ENCODE results near the gene PGC.

The PGC gene

DNA sequence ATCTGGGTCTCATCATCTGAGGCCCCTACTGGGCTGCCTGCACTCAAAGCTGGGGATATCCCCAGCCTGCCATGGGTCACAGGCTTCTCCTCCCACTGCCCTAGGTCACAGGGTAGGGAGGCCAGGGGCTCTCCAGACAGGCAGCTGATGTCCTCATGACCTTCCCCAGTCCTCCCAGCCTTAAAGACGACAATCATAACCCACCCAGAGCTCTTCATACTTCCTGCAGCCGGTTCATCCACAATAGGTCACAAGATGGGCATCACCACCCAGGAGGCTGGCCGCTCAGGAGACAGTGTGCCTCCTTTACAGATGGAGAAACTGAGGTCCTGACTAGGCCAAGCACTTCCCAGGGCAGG is 27.0 kb downstream of the PGC start:
- Histone ChIP-seq H3K4me3 (ENCODE audit: severe bottlenecking) (no peak overlapping the region), H3K9me3 (ENCODE audit: severe bottlenecking) (no peaks in the 10 kb centered on the region), H3K27me3 (ENCODE audit: insufficient read depth, poor library complexity, severe bottlenecking) (no peaks in the 10 kb centered on the region), H3K27ac (ENCODE audit: poor library complexity, severe bottlenecking) (no peak overlapping the region), H3K36me3 (ENCODE audit: low read depth) (no peaks in the 10 kb centered on the region), H3K4me1 (ENCODE audit: insufficient read depth, poor library complexity, severe bottlenecking) (peaks cover 33% of the 10 kb centered on the region)
- ATAC-seq (ENCODE audit: low read depth): no peak
- TF ChIP-seq, protein P1, sequence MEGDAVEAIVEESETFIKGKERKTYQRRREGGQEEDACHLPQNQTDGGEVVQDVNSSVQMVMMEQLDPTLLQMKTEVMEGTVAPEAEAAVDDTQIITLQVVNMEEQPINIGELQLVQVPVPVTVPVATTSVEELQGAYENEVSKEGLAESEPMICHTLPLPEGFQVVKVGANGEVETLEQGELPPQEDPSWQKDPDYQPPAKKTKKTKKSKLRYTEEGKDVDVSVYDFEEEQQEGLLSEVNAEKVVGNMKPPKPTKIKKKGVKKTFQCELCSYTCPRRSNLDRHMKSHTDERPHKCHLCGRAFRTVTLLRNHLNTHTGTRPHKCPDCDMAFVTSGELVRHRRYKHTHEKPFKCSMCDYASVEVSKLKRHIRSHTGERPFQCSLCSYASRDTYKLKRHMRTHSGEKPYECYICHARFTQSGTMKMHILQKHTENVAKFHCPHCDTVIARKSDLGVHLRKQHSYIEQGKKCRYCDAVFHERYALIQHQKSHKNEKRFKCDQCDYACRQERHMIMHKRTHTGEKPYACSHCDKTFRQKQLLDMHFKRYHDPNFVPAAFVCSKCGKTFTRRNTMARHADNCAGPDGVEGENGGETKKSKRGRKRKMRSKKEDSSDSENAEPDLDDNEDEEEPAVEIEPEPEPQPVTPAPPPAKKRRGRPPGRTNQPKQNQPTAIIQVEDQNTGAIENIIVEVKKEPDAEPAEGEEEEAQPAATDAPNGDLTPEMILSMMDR (IDR thresholded peaks at IDR 0.05; ENCODE audit: poor library complexity, severe bottlenecking): no peak
- no peak for DNase-seq (ENCODE audit: low spot score)

DNA sequence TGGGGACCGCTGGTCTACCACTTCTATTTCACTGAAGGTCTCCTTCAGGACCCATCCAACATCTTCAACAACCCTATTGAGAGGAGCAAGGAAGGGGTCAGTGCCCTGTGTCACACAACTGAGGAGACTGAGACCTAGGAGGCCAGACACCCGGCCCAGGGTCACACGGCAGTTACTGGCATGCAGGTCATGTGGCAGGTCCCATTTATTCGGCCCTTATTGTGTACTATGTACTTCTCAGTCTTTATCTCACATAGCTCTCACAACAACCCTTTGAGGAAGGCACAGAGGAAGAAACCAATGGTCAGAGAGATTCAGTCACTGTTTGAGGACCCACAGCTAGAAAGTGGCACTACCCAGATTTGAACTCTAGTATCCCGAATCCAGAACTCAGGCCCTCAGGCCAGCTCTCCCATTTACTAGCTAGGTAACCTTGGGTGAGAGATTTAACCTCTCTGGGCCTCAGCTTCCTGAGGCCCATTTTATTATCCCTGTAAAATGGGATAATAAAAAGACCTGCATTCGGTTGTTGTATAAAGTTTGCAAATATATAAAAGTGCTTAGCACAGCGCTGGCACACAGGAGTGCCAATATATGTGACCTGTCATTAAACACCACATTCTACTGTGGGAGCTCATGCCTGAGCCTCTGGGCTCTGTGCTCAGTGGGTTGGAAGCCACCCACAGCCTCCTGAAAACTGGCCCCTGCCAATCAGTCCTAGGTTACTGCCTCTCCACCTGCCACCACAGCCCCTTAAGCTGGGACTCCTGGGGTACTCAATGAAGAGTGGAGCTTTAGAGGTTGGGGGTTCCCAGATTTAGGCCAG is 27.5 kb downstream of the PGC start:
- Histone ChIP-seq H3K27ac (ENCODE audit: poor library complexity, severe bottlenecking) (no peak overlapping the region), H3K9me3 (ENCODE audit: severe bottlenecking) (no peaks in the 10 kb centered on the region), H3K4me3 (ENCODE audit: severe bottlenecking) (no peak overlapping the region), H3K36me3 (ENCODE audit: low read depth) (no peaks in the 10 kb centered on the region), H3K4me1 (ENCODE audit: insufficient read depth, poor library complexity, severe bottlenecking) (peaks cover 33% of the 10 kb centered on the region), H3K27me3 (ENCODE audit: insufficient read depth, poor library complexity, severe bottlenecking) (no peaks in the 10 kb centered on the region)
- TF ChIP-seq, protein P1 (IDR thresholded peaks at IDR 0.05; ENCODE audit: poor library complexity, severe bottlenecking): no peak
- DNase-seq (ENCODE audit: low spot score): no peak
- no peak for ATAC-seq (ENCODE audit: low read depth)

DNA sequence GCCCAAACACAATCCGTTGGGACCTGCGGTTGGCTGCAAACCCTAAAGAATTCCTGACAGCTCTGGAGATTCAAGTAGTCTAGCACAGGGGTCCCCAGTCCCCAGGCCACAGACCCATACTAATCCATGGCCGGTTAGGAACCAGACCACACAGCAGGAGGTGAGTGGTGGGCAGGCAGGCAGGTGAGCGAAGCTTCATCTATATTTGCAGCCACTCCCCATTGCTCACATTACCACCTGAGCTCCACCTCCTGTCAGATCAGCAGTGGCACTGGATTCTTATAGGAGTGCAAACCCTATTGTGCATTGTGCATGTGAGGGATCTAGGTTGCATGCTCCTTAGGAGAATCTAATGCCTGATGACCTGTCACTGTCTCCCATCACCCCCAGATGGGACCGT is 28.4 kb downstream of the PGC start:
- Histone ChIP-seq H3K36me3 (ENCODE audit: low read depth) (no peaks in the 10 kb centered on the region), H3K27ac (ENCODE audit: poor library complexity, severe bottlenecking) (no peak overlapping the region), H3K9me3 (ENCODE audit: severe bottlenecking) (no peaks in the 10 kb centered on the region), H3K4me3 (ENCODE audit: severe bottlenecking) (no peak overlapping the region), H3K27me3 (ENCODE audit: insufficient read depth, poor library complexity, severe bottlenecking) (no peaks in the 10 kb centered on the region), H3K4me1 (ENCODE audit: insufficient read depth, poor library complexity, severe bottlenecking) (peaks cover 39% of the 10 kb centered on the region)
- DNase-seq (ENCODE audit: low spot score): no peak
- TF ChIP-seq, protein P1 (IDR thresholded peaks at IDR 0.05; ENCODE audit: poor library complexity, severe bottlenecking): no peak
- ATAC-seq (ENCODE audit: low read depth): no peak

DNA sequence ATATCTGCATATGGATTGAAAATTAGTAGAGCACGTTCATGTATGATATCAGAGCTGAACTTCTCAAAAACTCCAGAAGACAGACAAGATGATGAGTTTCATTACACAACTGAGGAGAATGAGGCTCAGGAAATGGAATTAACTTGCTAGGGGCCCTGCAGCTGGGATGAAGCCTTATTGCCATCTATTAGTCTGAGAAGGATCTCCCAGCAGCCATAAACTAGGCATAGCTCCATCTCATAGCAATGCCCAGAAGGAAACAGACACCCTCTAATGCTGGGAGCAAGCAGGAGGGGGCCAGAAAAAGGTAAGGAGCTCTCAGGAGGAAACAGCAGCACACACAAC is 29.8 kb downstream of the PGC start:
- Histone ChIP-seq H3K36me3 (ENCODE audit: low read depth) (no peaks in the 10 kb centered on the region), H3K27me3 (ENCODE audit: insufficient read depth, poor library complexity, severe bottlenecking) (no peaks in the 10 kb centered on the region), H3K9me3 (ENCODE audit: severe bottlenecking) (no peaks in the 10 kb centered on the region), H3K27ac (ENCODE audit: poor library complexity, severe bottlenecking) (no peak overlapping the region), H3K4me1 (ENCODE audit: insufficient read depth, poor library complexity, severe bottlenecking) (peaks cover 39% of the 10 kb centered on the region), H3K4me3 (ENCODE audit: severe bottlenecking) (no peak overlapping the region)
- DNase-seq (ENCODE audit: low spot score): no peak
- ATAC-seq (ENCODE audit: low read depth): no peak
- TF ChIP-seq, protein P1 (IDR thresholded peaks at IDR 0.05; ENCODE audit: poor library complexity, severe bottlenecking): no peak

All from RWPE2 (cell line).